ENCODE results near the gene LRMDA.

The LRMDA gene

DNA sequence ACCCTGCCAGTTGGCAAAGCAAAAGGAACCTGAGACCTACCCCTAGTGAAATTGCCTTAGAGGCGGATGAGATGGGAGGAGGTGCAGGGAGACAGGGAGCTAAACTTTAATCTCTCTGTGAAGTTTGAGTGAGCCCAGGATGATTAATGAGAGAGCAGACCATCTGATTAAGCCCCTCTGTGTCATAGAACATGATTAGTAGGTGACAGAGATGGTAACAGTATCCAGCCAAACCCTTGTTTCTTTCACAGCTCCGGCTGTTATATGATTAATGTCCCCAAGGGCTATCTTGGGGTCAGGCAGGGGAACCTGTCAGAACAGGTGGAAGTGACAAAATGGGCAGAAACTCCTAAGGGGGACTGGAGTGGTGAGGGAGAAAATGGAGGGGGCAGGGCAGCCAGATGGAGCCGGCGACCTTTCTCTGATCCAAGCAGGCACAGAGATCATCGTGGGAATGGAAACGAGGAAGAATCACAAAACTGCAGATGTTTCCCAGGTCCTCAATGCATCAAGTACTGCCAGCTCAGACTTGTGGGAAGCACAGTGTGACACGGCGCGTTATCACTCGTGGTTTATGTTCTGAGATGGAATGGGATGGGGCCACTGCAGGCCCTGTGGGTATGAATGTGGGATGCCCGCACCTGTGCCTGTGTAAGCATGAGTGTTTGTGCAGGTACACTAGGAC, 684.2 kb downstream of the LRMDA start:
- no peak for DNase-seq
- no peak for ATAC-seq
- no peaks in the 10 kb centered on the region for H3K4me1 Mint-ChIP-seq
- H3K27me3 Mint-ChIP-seq, result peaks cover 16% of the 10 kb centered on the region
- no peak overlapping the region for H3K27ac Mint-ChIP-seq
- no peak overlapping the region for H3K4me3 Mint-ChIP-seq
- peaks cover 0 to under 1% of the 10 kb centered on the region in 2 donors for H3K9me3 Mint-ChIP-seq

GRCh38 chr10:76116523-76116922, 685.1 kb downstream of the LRMDA start:
- Mint-ChIP-seq H3K27ac (no peak overlapping the region), H3K4me1 (no peaks in the 10 kb centered on the region), H3K27me3 (peaks cover 23% of the 10 kb centered on the region), H3K4me3 (no peak overlapping the region), H3K9me3 (peaks cover 0 to 7% of the 10 kb centered on the region in 2 donors)
- DNase-seq (no peak), ATAC-seq (no peak)

DNA sequence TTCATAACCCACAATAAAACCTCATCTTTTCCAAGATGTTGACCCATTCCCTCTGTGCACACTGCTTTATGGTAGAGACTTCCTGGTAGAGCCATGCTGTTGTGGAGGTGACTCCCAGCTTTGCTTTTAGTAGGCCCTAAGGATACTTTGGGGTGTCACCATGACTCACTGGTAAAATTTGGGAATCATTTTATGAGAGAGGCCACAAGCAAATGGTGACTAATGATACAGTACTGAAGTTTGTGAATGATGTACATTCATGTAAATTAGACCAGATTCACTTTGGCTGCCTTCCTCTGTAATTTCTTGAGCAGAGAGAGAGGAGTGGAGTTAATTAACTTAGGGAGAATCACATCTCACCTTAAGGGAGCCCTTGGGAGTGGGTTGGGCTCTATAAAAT, 686.5 kb downstream of the LRMDA start:
- ATAC-seq, result no peak
- DNase-seq, result no peak
- Mint-ChIP-seq H3K9me3 (peaks cover 0 to 7% of the 10 kb centered on the region in 2 donors), H3K4me1 (no peaks in the 10 kb centered on the region), H3K27me3 (peaks cover 20% of the 10 kb centered on the region), H3K4me3 (no peak overlapping the region), H3K27ac (no peak overlapping the region)

DNA sequence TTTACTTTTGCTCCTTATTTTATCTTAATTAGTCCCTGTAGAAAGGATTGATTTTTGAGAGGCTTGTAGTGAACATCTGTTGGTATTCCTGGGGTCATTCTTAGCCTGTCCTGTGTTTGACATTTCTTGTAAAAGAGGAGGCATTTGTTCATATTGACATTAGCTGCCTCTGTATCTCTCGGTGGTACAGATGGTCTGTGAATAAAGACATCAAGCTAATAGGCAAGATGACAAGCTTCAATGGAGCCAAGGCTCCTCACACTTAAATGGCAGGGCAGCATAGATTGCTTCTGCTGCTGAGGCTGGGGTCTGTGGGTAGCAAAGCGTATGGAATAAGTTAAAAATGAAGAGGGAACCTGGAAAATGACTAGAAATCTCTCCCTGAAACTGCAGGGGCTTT, 687.6 kb downstream of the LRMDA start:
- no peak overlapping the region for H3K4me3 Mint-ChIP-seq
- no peak for DNase-seq
- no peaks in the 10 kb centered on the region for H3K4me1 Mint-ChIP-seq
- H3K27ac Mint-ChIP-seq, result no peak overlapping the region
- H3K27me3 Mint-ChIP-seq, result peaks cover 17% of the 10 kb centered on the region
- ATAC-seq, result no peak
- H3K9me3 Mint-ChIP-seq, result peaks cover 0 to 7% of the 10 kb centered on the region in 2 donors

DNA sequence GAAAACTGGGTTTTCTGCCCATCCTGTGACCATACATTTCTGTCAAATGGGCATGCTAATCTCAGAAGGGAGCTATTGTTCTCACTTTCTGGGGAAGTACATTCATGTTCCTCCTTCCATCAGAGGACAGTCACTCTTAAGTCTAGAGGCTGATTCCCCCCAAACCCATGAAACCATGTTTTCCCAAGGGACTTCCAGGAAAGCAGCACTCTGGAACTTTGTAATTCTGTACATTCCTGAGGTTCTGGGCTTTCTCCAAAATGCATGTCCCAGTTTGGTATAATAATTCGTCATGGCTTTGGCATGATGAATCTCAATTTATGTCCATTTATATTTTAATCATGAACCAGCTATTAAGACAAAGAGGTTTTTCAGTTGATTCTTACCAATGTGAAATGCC, 688.1 kb downstream of the LRMDA start:
- Mint-ChIP-seq H3K27me3 (peaks cover 17% of the 10 kb centered on the region), H3K27ac (no peak overlapping the region), H3K4me1 (no peaks in the 10 kb centered on the region), H3K4me3 (no peak overlapping the region), H3K9me3 (peaks cover 0 to 7% of the 10 kb centered on the region in 2 donors)
- ATAC-seq (no peak), DNase-seq (no peak)

- Mint-ChIP-seq H3K4me3 (no peak overlapping the region), H3K27ac (no peak overlapping the region), H3K4me1 (no peaks in the 10 kb centered on the region), H3K9me3 (peaks cover 0 to 7% of the 10 kb centered on the region in 2 donors), H3K27me3 (peaks cover 8% of the 10 kb centered on the region)
- ATAC-seq, result no peak
- DNase-seq, result no peak
Measured at GRCh38 chr10:76122056-76122455, 690.6 kb downstream of the LRMDA start.

GRCh38 chr10:76124280-76124679, 692.9 kb downstream of the LRMDA start:
- no peaks in the 10 kb centered on the region for H3K4me1 Mint-ChIP-seq
- DNase-seq (no peak), ATAC-seq (no peak)
- peaks cover 8% of the 10 kb centered on the region for H3K27me3 Mint-ChIP-seq
- H3K4me3 Mint-ChIP-seq, result no peak overlapping the region
- H3K9me3 Mint-ChIP-seq, result peaks cover 0 to 18% of the 10 kb centered on the region in 2 donors
- H3K27ac Mint-ChIP-seq, result no peak overlapping the region

DNA sequence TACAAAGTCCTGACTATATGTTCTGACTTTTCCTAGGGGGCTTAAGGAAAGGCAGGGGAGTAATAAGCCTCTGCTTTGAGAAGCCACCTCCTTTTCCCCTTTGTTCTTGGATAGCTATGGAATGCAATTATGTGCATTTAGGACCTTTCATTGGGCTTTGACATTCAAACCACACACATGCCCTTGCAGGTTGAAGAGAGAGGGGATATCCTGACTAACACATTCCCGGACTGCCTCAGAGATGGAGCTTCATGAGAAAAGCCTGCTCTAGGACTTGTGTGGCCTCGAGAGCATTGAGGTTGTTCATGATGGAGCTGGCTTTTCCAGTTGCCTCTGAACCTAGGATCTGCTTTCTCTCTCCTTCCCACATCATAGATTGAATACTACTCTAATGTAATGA, 694.5 kb downstream of the LRMDA start:
- no peak overlapping the region for H3K4me3 Mint-ChIP-seq
- H3K9me3 Mint-ChIP-seq, result peaks cover 0 to 18% of the 10 kb centered on the region in 2 donors
- ATAC-seq (no peak), DNase-seq (no peak)
- H3K4me1 Mint-ChIP-seq, result no peaks in the 10 kb centered on the region
- no peak overlapping the region for H3K27ac Mint-ChIP-seq
- H3K27me3 Mint-ChIP-seq, result peaks cover 4% of the 10 kb centered on the region

- no peak overlapping the region for H3K4me3 Mint-ChIP-seq
- no peak for ATAC-seq
- no peaks in the 10 kb centered on the region for H3K4me1 Mint-ChIP-seq
- DNase-seq, result no peak
- H3K27ac Mint-ChIP-seq, result no peak overlapping the region
- H3K9me3 Mint-ChIP-seq, result peaks cover 0 to 14% of the 10 kb centered on the region in 2 donors
- no peaks in the 10 kb centered on the region for H3K27me3 Mint-ChIP-seq
Measured at GRCh38 chr10:76126607-76127527, 695.4 kb downstream of the LRMDA start.

DNA sequence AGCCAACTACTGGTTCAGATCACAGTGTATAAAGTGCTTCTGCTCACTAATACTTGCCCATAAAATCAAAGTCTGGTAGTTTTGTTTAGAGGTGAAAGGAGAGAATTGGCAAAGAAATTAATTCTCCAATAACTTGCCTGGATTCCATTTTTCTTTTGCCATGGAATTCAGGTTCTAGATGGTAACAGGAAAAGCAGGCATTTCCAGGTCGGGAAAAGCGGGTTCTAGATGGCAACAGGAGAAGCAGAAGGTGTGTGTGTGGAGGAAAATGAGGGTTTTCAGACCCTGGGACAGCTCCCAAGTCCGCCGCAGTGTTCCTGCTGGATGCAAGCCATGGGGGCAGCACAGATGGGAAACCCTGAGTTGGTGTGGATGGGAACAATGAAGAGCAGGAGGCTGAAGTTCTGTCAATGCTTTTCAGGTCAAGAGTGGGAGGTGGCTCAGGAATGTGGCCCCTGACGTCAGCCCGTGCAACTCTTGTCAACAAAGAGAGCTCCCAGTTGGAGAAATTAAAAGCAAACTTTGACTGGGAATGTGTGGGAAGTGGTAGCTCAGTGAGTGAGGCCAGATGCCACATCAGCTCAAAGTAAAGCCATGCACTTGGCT, 696.7 kb downstream of the LRMDA start:
- H3K4me3 Mint-ChIP-seq, result no peak overlapping the region
- no peaks in the 10 kb centered on the region for H3K4me1 Mint-ChIP-seq
- ATAC-seq, result no peak
- DNase-seq, result no peak
- H3K9me3 Mint-ChIP-seq, result peaks cover 0 to 14% of the 10 kb centered on the region in 2 donors
- no peaks in the 10 kb centered on the region for H3K27me3 Mint-ChIP-seq
- no peak overlapping the region for H3K27ac Mint-ChIP-seq

DNA sequence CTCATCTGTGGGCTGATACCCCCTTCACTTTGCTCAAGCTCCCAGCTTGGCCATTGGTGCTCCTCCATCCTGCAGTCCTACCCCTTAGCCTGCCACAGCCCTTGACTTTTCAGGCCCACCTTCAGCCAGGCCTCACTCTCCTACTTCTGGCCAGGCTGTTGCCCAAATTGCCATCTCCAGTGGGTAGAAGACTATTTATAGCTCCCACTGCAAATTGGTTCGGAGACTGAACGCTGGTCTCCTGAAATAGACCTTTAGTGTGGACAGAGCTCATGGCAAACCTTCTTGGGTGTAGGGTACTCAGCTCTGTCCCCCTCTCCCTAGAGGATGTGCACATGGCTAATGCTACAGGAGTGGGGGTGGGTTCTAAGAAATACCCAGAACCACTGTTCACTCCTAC, 697.8 kb downstream of the LRMDA start:
- ATAC-seq, result no peak
- H3K4me1 Mint-ChIP-seq, result no peaks in the 10 kb centered on the region
- no peaks in the 10 kb centered on the region for H3K27me3 Mint-ChIP-seq
- DNase-seq, result no peak
- peak overlapping the region in 1 of 2 donors; percentile 75 for H3K27ac Mint-ChIP-seq
- H3K9me3 Mint-ChIP-seq, result peaks cover 0 to 14% of the 10 kb centered on the region in 2 donors
- H3K4me3 Mint-ChIP-seq, result no peak overlapping the region

- H3K4me3 Mint-ChIP-seq, result no peak overlapping the region
- H3K27me3 Mint-ChIP-seq, result no peaks in the 10 kb centered on the region
- ATAC-seq (no peak), DNase-seq (no peak)
- peaks cover 0 to 14% of the 10 kb centered on the region in 2 donors for H3K9me3 Mint-ChIP-seq
- no peak overlapping the region for H3K27ac Mint-ChIP-seq
- no peaks in the 10 kb centered on the region for H3K4me1 Mint-ChIP-seq
Measured at GRCh38 chr10:76130892-76131291, 699.5 kb downstream of the LRMDA start.

DNA sequence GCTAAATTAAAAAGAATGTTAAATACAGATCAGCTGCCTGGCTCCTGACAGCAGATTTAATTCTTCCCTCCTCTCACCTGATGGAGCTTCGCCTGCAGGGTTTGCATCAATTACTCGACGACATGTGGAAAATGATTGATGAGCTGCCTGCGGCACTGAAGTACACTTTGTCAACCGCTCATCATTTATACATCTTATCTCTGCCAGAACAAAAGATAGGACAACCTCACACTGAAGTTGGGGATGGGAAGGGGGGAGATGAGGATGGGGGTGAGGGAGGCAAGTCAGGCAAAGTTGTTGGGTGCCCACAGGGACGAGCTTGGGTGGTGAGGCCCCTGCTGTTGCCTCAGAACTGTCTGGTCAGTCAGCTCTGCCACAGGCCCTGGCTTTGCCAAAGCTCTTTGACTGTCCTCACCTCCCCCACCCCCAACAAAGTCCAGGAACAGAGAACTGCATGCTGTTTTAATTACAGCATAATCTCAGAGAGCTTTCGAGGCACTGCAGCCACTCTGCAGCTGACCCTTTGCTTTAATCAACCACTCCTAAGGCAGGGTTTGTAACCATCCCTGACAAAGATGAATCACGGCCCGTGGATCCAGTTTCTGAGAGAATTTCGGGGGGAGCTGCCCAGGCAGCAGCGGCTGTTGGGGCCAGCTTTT, 702.3 kb downstream of the LRMDA start:
- Mint-ChIP-seq H3K4me3 (no peak overlapping the region), H3K9me3 (peaks cover 0 to 8% of the 10 kb centered on the region in 2 donors), H3K27me3 (no peaks in the 10 kb centered on the region), H3K27ac (no peak overlapping the region), H3K4me1 (no peaks in the 10 kb centered on the region)
- ATAC-seq (no peak), DNase-seq (no peak)

GRCh38 chr10:76136961-76137360, 705.5 kb downstream of the LRMDA start:
- DNase-seq (no peak), ATAC-seq (no peak)
- H3K4me1 Mint-ChIP-seq, result no peaks in the 10 kb centered on the region
- no peaks in the 10 kb centered on the region for H3K27me3 Mint-ChIP-seq
- no peaks in the 10 kb centered on the region for H3K9me3 Mint-ChIP-seq
- H3K4me3 Mint-ChIP-seq, result no peak overlapping the region
- no peak overlapping the region for H3K27ac Mint-ChIP-seq

DNA sequence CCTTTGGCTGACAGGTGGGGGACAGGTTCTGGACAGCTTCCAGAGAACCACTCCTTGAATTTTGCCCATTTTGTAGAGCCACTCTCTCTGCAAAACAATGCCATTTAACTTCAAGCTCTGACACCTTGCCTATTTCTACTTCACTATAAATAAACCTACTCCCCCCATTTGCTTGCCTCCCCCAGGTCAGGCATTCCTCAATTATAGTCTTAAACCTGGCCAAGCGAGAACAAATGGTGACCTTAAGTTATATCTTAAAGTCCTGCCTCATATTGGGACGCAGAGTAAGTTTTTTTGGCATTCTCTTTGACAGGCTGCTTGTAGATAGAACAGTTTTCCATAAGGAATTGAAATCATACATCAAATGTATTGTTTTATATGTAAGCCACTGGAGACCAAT, 706.9 kb downstream of the LRMDA start:
- Mint-ChIP-seq H3K9me3 (no peaks in the 10 kb centered on the region), H3K4me3 (no peak overlapping the region), H3K4me1 (no peaks in the 10 kb centered on the region), H3K27me3 (no peaks in the 10 kb centered on the region), H3K27ac (no peak overlapping the region)
- no peak for ATAC-seq
- no peak for DNase-seq

Data from stimulated activated naive CD8-positive, alpha-beta T cell treated with anti-CD3 and anti-CD28 coated beads, Interleukin-15, amount 100 ng/mL, for 72 hours (primary cell).